Activated CD8-positive, alpha-beta T cell treated with anti-CD3 and anti-CD28 coated beads for 36 hours (primary cell): ENCODE results near the gene CD163. TPM values are rescaled to one million over a fixed set of nuclear protein-coding genes. Genes with fewer than 3 reads are reported as not detected.

Source experiments
- ATAC-seq: fragments of 200-7000 bp; cut with Tn5 transposase; one replicate; pipeline ENCODE4 v1.10.0; 2021; ENCODE audit warnings: mild to moderate bottlenecking, moderate library complexity
- CTCF ChIA-PET: fragments of 350-600 bp; sonication (Branson Sonifier 250); formaldehyde crosslinking; loops from one replicate; lab custom pipeline; 2021; ENCODE audit warnings: antibody characterized with exemption; lab: Charles Lee
- POLR2A ChIA-PET: fragments of 350-600 bp; sonication (Branson Sonifier 250); formaldehyde crosslinking; loops from one replicate; lab custom pipeline; 2021; ENCODE audit warnings: antibody characterized with exemption; lab: Charles Lee
- DNase-seq: peaks from one replicate; pipeline ENCODE4 v3.0.0-alpha.2; 2020
- H3K27ac Mint-ChIP-seq: one replicate; pipeline ENCODE4 v1.8.0; 2021; ENCODE audit warnings: mild to moderate bottlenecking, mixed read lengths
- H3K27me3 Mint-ChIP-seq: one replicate; pipeline ENCODE4 v1.8.0; 2021; ENCODE audit warnings: mixed read lengths
- H3K36me3 Mint-ChIP-seq: one replicate; pipeline ENCODE4 v1.8.0; 2021; ENCODE audit warnings: low read depth, mixed read lengths
- H3K4me1 Mint-ChIP-seq: one replicate; pipeline ENCODE4 v1.8.0; 2021; ENCODE audit warnings: low read depth, mixed read lengths
- H3K4me3 Mint-ChIP-seq: one replicate; pipeline ENCODE4 v1.8.0; 2021; ENCODE audit warnings: mild to moderate bottlenecking, moderate library complexity, mixed read lengths
- H3K9me3 Mint-ChIP-seq: one replicate; pipeline ENCODE4 v1.8.0; 2021; ENCODE audit warnings: mixed read lengths
- CTCF ChIP-seq: fragments of 200-600 bp; IDR thresholded peaks from one replicate; pipeline ENCODE4 v1.8.0; 2022; ENCODE audit warnings: antibody characterized with exemption, mild to moderate bottlenecking
- intact Hi-C: fragments of 100-400 bp; cut with micrococcal nuclease; formaldehyde crosslinking; loops from one replicate; pipeline ENCODE4 v1.10.0; 2022
- total RNA-seq, 2 experiments: library from RNA; stranded (reverse); gene quantifications; one replicate each; pipeline ENCODE4 v1.2.3, GENCODE V29; 2021

CD163 gene
- total RNA-seq, 2 experiments from 2014 or later = not detected

DNA sequence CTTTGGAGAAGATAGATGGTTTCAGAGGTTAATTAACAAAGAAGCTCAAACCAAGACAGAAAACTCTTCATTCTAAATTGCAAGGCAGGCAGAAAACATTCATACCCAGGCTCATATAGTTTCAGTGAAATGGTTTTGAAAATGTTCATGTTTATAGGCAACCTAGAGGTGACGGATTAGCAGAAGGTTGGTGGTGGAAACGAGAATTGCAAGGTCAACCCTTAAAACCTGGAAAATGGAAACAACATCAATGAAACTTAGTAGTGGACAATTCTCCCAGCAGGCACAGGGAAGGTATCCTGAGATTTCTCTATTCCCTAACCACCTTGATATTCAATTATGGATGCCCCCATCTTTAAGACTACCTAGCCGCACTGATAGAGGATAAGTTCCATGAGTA lies 965 bp downstream of the CD163 start:
- CTCF ChIA-PET = no interaction called here

DNA sequence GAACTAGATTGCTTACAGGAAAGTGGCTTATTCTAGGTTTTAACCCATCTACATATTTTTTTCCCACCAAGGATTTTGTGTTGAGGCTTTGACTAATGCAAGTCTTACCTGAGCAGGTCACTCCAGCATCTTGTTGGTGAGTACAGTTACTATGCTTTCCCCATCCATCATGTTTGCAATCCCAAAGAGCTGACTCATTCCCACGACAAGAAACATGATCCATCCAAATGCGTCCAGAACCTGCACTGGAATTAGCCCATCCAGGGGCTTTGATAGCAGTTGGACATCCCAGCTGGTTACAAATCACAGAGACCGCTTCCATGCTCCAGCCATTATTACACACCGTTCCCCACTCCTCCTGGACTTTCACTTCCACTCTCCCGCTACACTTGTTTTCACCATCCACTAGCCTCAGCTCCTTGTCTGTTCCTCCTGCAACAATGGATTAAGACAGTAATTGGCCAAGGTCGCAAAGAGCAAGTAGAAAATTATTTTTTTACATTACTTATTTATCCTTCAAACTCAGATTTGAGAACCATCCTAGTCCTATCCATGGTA lies 2.5 kb downstream of the CD163 start:
- intact Hi-C loops = no loop called here
- H3K4me3 Mint-ChIP-seq = no peak overlapping the region
- peaks cover 9% of the 10 kb centered on the region for H3K27me3 Mint-ChIP-seq
- H3K4me1 Mint-ChIP-seq = no peaks in the 10 kb centered on the region
- no peak for ATAC-seq
- DNase-seq = no peak
- H3K36me3 Mint-ChIP-seq = no peaks in the 10 kb centered on the region
- ChIA-PET CTCF (interaction anchor here (0.7 kb wide), 1 partner anchor 41 kb away, joined by 3 read pairs; no protein-coding TSS in a partner anchor), POLR2A (no interaction called here)
- H3K27ac Mint-ChIP-seq = no peak overlapping the region
- no peaks in the 10 kb centered on the region for H3K9me3 Mint-ChIP-seq
- TF ChIP-seq CTCF = no peak

More for the DNA sequence above, 965 bp downstream of the CD163 start:
- Mint-ChIP-seq H3K4me1 (no peaks in the 10 kb centered on the region), H3K4me3 (no peak overlapping the region), H3K27ac (no peak overlapping the region), H3K27me3 (peaks cover 10% of the 10 kb centered on the region), H3K9me3 (no peaks in the 10 kb centered on the region), H3K36me3 (no peaks in the 10 kb centered on the region)
- ATAC-seq (no peak), DNase-seq (no peak)
- intact Hi-C loops = no loop called here
- POLR2A ChIA-PET = no interaction called here
- TF ChIP-seq CTCF = no peak

GRCh38 chr12:7499636-7500035 lies 3.9 kb downstream of the CD163 start:
- H3K27ac Mint-ChIP-seq = no peak overlapping the region
- ChIA-PET CTCF (interaction anchor here (1.0 kb wide), 1 partner anchor 19 kb away, joined by 3 read pairs; no protein-coding TSS in a partner anchor), POLR2A (no interaction called here)
- H3K4me1 Mint-ChIP-seq = no peaks in the 10 kb centered on the region
- intact Hi-C loops = no loop called here
- H3K4me3 Mint-ChIP-seq = no peak overlapping the region
- DNase-seq = no peak
- no peak for ATAC-seq
- H3K36me3 Mint-ChIP-seq = no peaks in the 10 kb centered on the region
- H3K27me3 Mint-ChIP-seq = peaks cover 12% of the 10 kb centered on the region
- H3K9me3 Mint-ChIP-seq = no peaks in the 10 kb centered on the region
- no peak for TF ChIP-seq CTCF

- intact Hi-C loops = no loop called here
- Mint-ChIP-seq H3K4me1 (no peaks in the 10 kb centered on the region), H3K9me3 (no peaks in the 10 kb centered on the region), H3K4me3 (no peak overlapping the region), H3K36me3 (no peaks in the 10 kb centered on the region), H3K27me3 (peaks cover 12% of the 10 kb centered on the region), H3K27ac (no peak overlapping the region)
- ChIA-PET POLR2A (no interaction called here), CTCF (interaction anchor here (1.0 kb wide), 1 partner anchor 18 kb away, joined by 3 read pairs; no protein-coding TSS in a partner anchor)
- DNase-seq (no peak), ATAC-seq (no peak)
- TF ChIP-seq CTCF = no peak
Measured at GRCh38 chr12:7498809-7499208, 4.8 kb downstream of the CD163 start.

GRCh38 chr12:7497661-7498060 lies 5.9 kb downstream of the CD163 start:
- no peak for ATAC-seq
- ChIA-PET CTCF (no interaction called here), POLR2A (no interaction called here)
- no peak overlapping the region for H3K27ac Mint-ChIP-seq
- intact Hi-C loops = no loop called here
- H3K9me3 Mint-ChIP-seq = no peaks in the 10 kb centered on the region
- no peak for TF ChIP-seq CTCF
- no peaks in the 10 kb centered on the region for H3K4me1 Mint-ChIP-seq
- H3K27me3 Mint-ChIP-seq = peaks cover 12% of the 10 kb centered on the region
- no peak for DNase-seq
- H3K36me3 Mint-ChIP-seq = no peaks in the 10 kb centered on the region
- H3K4me3 Mint-ChIP-seq = no peak overlapping the region
